GM18508 (cell line): ENCODE measurements around the gene ARSD.

ENCODE experiments used
- ATAC-seq: cut with Tn5 transposase; IDR thresholded peaks from one replicate; pipeline ENCODE4 v1.9.1; 2021; ENCODE audit warnings: moderate number of reproducible peaks; ENCODE audit not compliant: insufficient read depth, unreplicated experiment

The ARSD gene

DNA sequence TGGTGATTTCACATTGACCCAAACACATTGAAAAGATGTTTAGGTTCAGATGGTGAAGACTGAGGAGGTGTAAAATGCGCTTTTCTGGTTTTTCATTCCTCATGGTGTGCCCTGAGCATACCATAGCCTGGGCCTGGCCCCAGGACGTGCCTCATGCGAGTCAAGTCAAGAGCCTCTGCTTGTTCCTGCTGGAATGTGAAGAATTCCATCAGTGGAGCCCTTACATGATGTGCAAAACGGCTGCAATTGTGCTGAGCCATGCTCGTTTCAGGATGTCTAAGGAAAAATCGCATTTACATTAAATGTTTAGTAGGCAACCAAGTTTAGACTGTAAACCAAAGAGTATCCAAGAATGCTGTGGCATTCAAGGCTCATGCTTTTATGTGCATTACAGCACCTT, 65.5 kb downstream of the ARSD start:
- ATAC-seq: no peak

DNA sequence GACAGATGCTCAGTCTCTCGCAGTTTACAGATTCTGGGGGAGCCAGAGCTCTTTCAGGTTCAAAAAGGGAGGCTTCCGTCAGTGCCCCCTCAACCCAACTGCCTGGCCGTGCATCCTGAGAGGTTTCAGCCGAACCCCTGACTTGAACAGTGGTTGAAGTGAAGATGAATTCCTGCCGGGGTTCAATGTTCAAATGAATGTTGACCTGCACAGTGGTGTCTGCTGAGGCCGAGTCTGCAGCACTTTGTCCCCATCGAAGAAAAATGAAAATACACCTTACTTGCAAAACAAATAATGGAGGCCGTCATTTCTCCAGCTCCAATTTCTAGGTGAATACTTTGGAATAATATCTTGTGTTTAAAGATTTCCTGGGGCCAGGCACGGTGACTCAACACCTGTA, 66.7 kb downstream of the ARSD start:
- ATAC-seq: no peak

DNA sequence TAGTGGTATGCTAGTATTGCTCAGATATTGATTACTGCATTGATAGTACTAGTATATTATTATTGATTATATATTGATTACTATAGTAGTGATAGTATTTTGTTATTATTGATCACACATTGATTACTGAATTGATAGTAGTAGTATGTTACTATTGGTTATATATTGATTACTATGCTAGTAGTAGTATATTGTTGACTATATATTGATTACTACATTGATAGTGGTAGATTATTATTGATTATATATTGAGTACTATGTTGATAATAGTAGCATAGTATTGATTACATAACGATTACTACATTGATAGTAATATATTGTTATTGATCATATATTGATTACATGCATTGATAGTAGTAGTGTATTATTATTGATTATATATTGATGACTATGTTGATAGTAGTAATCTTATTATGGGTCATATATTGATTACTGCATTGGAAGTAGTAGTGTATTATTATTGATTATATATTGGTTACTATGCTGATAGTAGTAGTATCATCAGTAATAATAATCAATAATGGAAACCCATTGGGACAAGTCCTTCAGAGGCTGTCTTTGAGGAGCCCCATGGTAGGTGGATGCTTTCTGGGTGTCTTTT, 69.8 kb downstream of the ARSD start:
- ATAC-seq: no peak

DNA sequence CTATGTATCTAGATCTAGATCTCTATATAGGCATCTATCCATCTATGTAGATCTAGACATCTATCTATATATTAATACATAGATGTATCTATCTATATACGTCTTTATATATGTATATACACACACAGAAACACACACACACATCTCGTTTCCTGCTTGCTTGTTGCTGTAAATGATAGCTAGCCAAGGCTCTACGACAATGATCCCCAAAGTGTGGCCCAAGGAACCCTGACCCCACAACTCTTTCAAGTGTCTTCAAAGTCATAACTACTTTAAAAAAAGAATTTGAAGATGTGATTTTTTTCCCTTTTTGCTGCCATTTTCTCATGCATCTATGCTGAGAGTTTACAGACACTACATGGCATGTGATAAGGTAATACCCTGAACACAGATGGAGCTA, 71.6 kb downstream of the ARSD start:
- no peak for ATAC-seq

DNA sequence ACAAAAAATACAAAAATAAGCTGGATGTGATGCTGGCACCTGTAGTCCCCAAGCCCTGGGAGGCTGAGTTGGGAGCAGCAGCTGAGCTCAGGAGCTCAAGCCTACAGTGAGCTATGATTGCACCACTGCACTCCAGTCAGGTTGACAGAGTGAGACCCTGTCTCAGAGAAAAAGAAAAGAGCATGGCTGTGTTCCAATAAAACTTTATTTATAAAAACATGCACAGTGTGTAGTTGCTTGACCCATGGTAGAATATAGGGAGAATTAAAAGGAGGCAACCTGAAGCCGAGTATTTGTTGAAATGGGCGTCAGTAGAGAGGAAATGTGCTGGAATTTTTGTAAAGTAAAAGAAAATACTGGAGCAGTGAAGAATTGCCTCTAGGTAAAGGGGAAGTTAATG, 73.4 kb downstream of the ARSD start:
- no peak for ATAC-seq

DNA sequence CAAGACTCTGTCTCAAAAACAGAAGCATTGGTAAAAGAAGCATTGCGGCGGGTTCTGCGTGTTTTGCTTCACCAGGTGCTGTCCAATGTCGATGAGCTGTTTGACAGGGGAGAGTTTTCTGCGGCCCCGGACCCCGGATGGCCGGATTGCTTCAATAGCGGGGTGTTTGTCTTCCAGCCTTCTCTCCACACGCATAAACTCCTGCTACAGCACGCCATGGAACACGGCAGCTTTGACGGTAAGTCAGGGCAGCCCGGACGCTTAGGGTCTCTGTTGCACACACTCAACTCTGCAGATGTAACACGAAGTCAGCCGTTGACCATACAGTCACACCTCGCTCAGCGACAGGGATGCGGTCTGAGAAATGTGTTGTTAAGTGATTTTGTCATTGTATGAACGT, 74.2 kb downstream of the ARSD start:
- ATAC-seq: no peak
